Muscle layer of duodenum (tissue), 2 donors: ENCODE measurements around the gene LRRC51.
"Not testable (repeated sequence)": the region's sequence is repeated elsewhere in the genome, so short reads cannot be mapped to it uniquely, and the experiment has no call there.

Source experiments
- H3K27ac ChIP-seq: one replicate; pipeline ENCODE4 v1.7.0; 2013; ENCODE audit warnings: mild to moderate bottlenecking, low read length
- H3K27me3 ChIP-seq: one replicate; pipeline ENCODE4 v1.7.0; 2013; ENCODE audit warnings: low read depth, mild to moderate bottlenecking, control low read depth, low read length
- H3K36me3 ChIP-seq, 2 donors: one replicate each; pipeline ENCODE4 v1.7.0; 2013; ENCODE audit warnings: low read length in 2 of 2, control low read depth in 1 of 2, mild to moderate bottlenecking in 1 of 2; ENCODE audit not compliant: insufficient read depth in 2 of 2, control insufficient read depth in 1 of 2
- H3K4me1 ChIP-seq, 2 donors: one replicate each; pipeline ENCODE4 v1.7.0; 2013; ENCODE audit warnings: low read length in 2 of 2, mild to moderate bottlenecking in 2 of 2, control low read depth in 1 of 2, moderate library complexity in 1 of 2; ENCODE audit not compliant: insufficient read depth in 2 of 2, control insufficient read depth in 1 of 2
- H3K4me3 ChIP-seq, 2 donors: one replicate each; pipeline ENCODE4 v1.7.0; 2013; ENCODE audit warnings: low read length in 2 of 2, low read depth in 1 of 2, mild to moderate bottlenecking in 1 of 2
- H3K9me3 ChIP-seq, 2 donors: one replicate each; pipeline ENCODE4 v1.7.0; 2013; ENCODE audit warnings: low read length in 2 of 2, control low read depth in 1 of 2, mild to moderate bottlenecking in 1 of 2; ENCODE audit not compliant: control insufficient read depth in 1 of 2
- donor health status: healthy.

Gene LRRC51

GRCh38 chr11:72127923-72128322 is 47.3 kb downstream of the LRRC51 start:
- Histone ChIP-seq H3K27ac (no peak overlapping the region), H3K9me3 (no peaks in the 10 kb centered on the region), H3K4me1 (no peaks in the 10 kb centered on the region), H3K36me3 (no peaks in the 10 kb centered on the region), H3K4me3 (no peak overlapping the region), H3K27me3 (no peaks in the 10 kb centered on the region)

- Histone ChIP-seq H3K27me3 (no peaks in the 10 kb centered on the region), H3K36me3 (no peaks in the 10 kb centered on the region), H3K27ac (no peak overlapping the region)
Observed at GRCh38 chr11:72129381-72129780, 48.7 kb downstream of the LRRC51 start.

GRCh38 chr11:72132646-72133045 is 52.0 kb downstream of the LRRC51 start:
- no peaks in the 10 kb centered on the region for H3K9me3 ChIP-seq
- no peak overlapping the region for H3K27ac ChIP-seq
- no peaks in the 10 kb centered on the region for H3K4me1 ChIP-seq
- no peaks in the 10 kb centered on the region for H3K27me3 ChIP-seq
- H3K4me3 ChIP-seq: peak overlapping the region in 1 of 2 donors; percentile 1
- H3K36me3 ChIP-seq: no peaks in the 10 kb centered on the region

More at GRCh38 chr11:72129381-72129780, 48.7 kb downstream of the LRRC51 start:
- Histone ChIP-seq H3K4me1 (no peaks in the 10 kb centered on the region), H3K4me3 (no peak overlapping the region), H3K9me3 (no peaks in the 10 kb centered on the region)

- H3K36me3 ChIP-seq, H3K27me3 ChIP-seq, H3K9me3 ChIP-seq, H3K27ac ChIP-seq, H3K4me1 ChIP-seq: not testable (repeated sequence)
- peak within 1 kb of the TSS in 1 of 2 donors; percentile 35 for H3K4me3 ChIP-seq
Observed at GRCh38 chr11:72135473-72135872, 54.8 kb downstream of the LRRC51 start, which contains the start of gene FOLR3. Gene FOLR3, plus strand, starts transcription at chr11:72135725. Its CDS starts 228 bp downstream, at chr11:72135953.

GRCh38 chr11:72135891-72136683 is 55.4 kb downstream of the LRRC51 start:
- no peaks in the 10 kb centered on the region for H3K4me1 ChIP-seq
- H3K36me3 ChIP-seq: no peaks in the 10 kb centered on the region
- no peaks in the 10 kb centered on the region for H3K9me3 ChIP-seq
- peak overlapping the region in 1 of 2 donors; percentile 35 for H3K4me3 ChIP-seq
- H3K27ac ChIP-seq: no peak overlapping the region
- no peaks in the 10 kb centered on the region for H3K27me3 ChIP-seq

- Histone ChIP-seq H3K4me1 (no peaks in the 10 kb centered on the region), H3K36me3 (no peaks in the 10 kb centered on the region), H3K27ac (no peak overlapping the region), H3K4me3 (peak overlapping the region in 1 of 2 donors; percentile 35), H3K9me3 (no peaks in the 10 kb centered on the region), H3K27me3 (no peaks in the 10 kb centered on the region)
Observed at GRCh38 chr11:72136684-72137262, 56.1 kb downstream of the LRRC51 start.

GRCh38 chr11:72138821-72139390 is 58.3 kb downstream of the LRRC51 start:
- Histone ChIP-seq H3K27me3 (no peaks in the 10 kb centered on the region), H3K4me3 (no peak overlapping the region), H3K4me1 (no peaks in the 10 kb centered on the region), H3K36me3 (no peaks in the 10 kb centered on the region), H3K27ac (no peak overlapping the region), H3K9me3 (no peaks in the 10 kb centered on the region)

- Histone ChIP-seq H3K36me3 (no peaks in the 10 kb centered on the region), H3K4me1 (no peaks in the 10 kb centered on the region), H3K9me3 (no peaks in the 10 kb centered on the region), H3K27ac (no peak overlapping the region), H3K27me3 (no peaks in the 10 kb centered on the region), H3K4me3 (no peak overlapping the region)
Observed at GRCh38 chr11:72139500-72139899, 58.9 kb downstream of the LRRC51 start.

- no peak overlapping the region for H3K4me3 ChIP-seq
Observed at GRCh38 chr11:72140661-72141060, 60.0 kb downstream of the LRRC51 start.

GRCh38 chr11:72141066-72141465 is 60.4 kb downstream of the LRRC51 start:
- Histone ChIP-seq H3K9me3 (no peaks in the 10 kb centered on the region), H3K27ac (no peak overlapping the region), H3K27me3 (no peaks in the 10 kb centered on the region), H3K4me3 (no peak overlapping the region), H3K4me1 (no peaks in the 10 kb centered on the region), H3K36me3 (no peaks in the 10 kb centered on the region)

More at GRCh38 chr11:72140661-72141060, 60.0 kb downstream of the LRRC51 start:
- Histone ChIP-seq H3K4me1 (no peaks in the 10 kb centered on the region), H3K36me3 (no peaks in the 10 kb centered on the region), H3K9me3 (no peaks in the 10 kb centered on the region), H3K27me3 (no peaks in the 10 kb centered on the region), H3K27ac (no peak overlapping the region)

- not testable (repeated sequence) for H3K27me3 ChIP-seq, H3K4me3 ChIP-seq, H3K36me3 ChIP-seq, H3K9me3 ChIP-seq, H3K27ac ChIP-seq, H3K4me1 ChIP-seq
Observed at GRCh38 chr11:72142086-72142485, 61.4 kb downstream of the LRRC51 start.
